GM12878 (cell line): Measurements from ENCODE around the gene SH3D19.

Experiments
- TF ChIP-seq, protein P1 (sequence below), 3 experiments: IDR thresholded peaks in 2 of 3; conservative IDR thresholded peaks in 1 of 3; 2 replicates each; pipeline ENCODE4 v1.5.1; 2011; ENCODE audit warnings: low read depth in 3 of 3, low read length in 3 of 3, mild to moderate bottlenecking in 3 of 3, control low read depth in 2 of 3, moderate library complexity in 2 of 3, inconsistent platforms in 1 of 3, mixed read lengths in 1 of 3; ENCODE audit not compliant: control insufficient read depth in 2 of 3, insufficient read depth in 1 of 3; ENCODE audit errors: extremely low read depth in 1 of 3
- TF ChIP-seq, protein P2 (sequence below): fragments of 450-650 bp; IDR thresholded peaks from 2 replicates; pipeline ENCODE4 v1.6.1; 2014; ENCODE audit warnings: mild to moderate bottlenecking

DNA sequence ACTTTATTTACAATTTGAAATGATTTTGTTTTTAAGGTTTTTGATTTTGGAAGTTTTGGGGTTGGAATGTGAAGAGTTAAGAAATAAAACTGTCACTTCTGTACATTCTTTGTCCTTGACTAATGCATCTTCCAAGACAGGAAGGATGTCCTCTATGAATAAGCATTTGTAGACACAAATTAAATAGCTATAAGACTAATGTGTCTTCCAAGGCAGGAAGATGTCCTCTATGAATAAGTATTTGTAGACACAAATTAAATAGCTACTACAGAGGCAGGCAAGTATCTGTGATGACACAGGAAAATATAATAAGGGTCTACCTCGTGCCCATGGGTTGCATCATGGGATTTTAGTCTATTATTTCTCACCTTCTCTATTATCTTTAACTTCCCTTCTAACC is 33.9 kb downstream of the SH3D19 start:
- TF ChIP-seq, protein P1, sequence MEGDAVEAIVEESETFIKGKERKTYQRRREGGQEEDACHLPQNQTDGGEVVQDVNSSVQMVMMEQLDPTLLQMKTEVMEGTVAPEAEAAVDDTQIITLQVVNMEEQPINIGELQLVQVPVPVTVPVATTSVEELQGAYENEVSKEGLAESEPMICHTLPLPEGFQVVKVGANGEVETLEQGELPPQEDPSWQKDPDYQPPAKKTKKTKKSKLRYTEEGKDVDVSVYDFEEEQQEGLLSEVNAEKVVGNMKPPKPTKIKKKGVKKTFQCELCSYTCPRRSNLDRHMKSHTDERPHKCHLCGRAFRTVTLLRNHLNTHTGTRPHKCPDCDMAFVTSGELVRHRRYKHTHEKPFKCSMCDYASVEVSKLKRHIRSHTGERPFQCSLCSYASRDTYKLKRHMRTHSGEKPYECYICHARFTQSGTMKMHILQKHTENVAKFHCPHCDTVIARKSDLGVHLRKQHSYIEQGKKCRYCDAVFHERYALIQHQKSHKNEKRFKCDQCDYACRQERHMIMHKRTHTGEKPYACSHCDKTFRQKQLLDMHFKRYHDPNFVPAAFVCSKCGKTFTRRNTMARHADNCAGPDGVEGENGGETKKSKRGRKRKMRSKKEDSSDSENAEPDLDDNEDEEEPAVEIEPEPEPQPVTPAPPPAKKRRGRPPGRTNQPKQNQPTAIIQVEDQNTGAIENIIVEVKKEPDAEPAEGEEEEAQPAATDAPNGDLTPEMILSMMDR (IDR thresholded peaks at IDR 0.05 in 2 of 3, conservative IDR thresholded peaks at IDR 0.05 in 1 of 3; ENCODE audit: control insufficient read depth in 2 of 3, extremely low read depth in 1 of 3, insufficient read depth in 1 of 3, low read depth in 3 of 3, low read length in 3 of 3) = no peak
- TF ChIP-seq, protein P2, sequence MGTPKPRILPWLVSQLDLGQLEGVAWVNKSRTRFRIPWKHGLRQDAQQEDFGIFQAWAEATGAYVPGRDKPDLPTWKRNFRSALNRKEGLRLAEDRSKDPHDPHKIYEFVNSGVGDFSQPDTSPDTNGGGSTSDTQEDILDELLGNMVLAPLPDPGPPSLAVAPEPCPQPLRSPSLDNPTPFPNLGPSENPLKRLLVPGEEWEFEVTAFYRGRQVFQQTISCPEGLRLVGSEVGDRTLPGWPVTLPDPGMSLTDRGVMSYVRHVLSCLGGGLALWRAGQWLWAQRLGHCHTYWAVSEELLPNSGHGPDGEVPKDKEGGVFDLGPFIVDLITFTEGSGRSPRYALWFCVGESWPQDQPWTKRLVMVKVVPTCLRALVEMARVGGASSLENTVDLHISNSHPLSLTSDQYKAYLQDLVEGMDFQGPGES = no peak
